Chondrocyte (in vitro differentiated cells): ENCODE results near the gene ISL2. TPM values are rescaled to one million over a fixed set of nuclear protein-coding genes. Genes with fewer than 3 reads are reported as not detected.

Experiments
- DNase-seq: peaks from one replicate; pipeline ENCODE4 v3.0.0; 2021; ENCODE audit warnings: mixed read lengths, low spot score
- H3K27ac Mint-ChIP-seq: one replicate; pipeline ENCODE4 v1.8.0; 2021; ENCODE audit warnings: mild to moderate bottlenecking, moderate library complexity, mixed read lengths; ENCODE audit not compliant: unreplicated experiment
- H3K27me3 Mint-ChIP-seq: 2 replicates; pipeline ENCODE4 v1.8.0; 2021; ENCODE audit warnings: low read depth, mixed read lengths
- H3K36me3 Mint-ChIP-seq: 2 replicates; pipeline ENCODE4 v1.8.0; 2021; ENCODE audit warnings: low read depth, mixed read lengths
- H3K4me1 Mint-ChIP-seq: 2 replicates; pipeline ENCODE4 v1.8.0; 2021; ENCODE audit warnings: low read depth, mild to moderate bottlenecking, mixed read lengths
- H3K4me3 Mint-ChIP-seq: one replicate; pipeline ENCODE4 v1.8.0; 2021; ENCODE audit warnings: mild to moderate bottlenecking, moderate library complexity, mixed read lengths; ENCODE audit not compliant: unreplicated experiment
- H3K9me3 Mint-ChIP-seq: 2 replicates; pipeline ENCODE4 v1.8.0; 2021; ENCODE audit warnings: low read depth, mixed read lengths
- CTCF ChIP-seq: fragments of 200-600 bp; sonication (generic); IDR thresholded peaks from 2 replicates; pipeline ENCODE4 v1.5.0; 2021; ENCODE audit warnings: antibody characterized with exemption, mild to moderate bottlenecking, moderate library complexity
- total RNA-seq: library from RNA; stranded (reverse); gene quantifications from 3 replicates; pipeline ENCODE4 v1.2.1, GENCODE V29; 2021

The ISL2 gene
- total RNA-seq, 1 donor from 2014 or later = not detected

GRCh38 chr15:76376029-76376428 lies 39.5 kb downstream of the ISL2 start:
- Mint-ChIP-seq H3K4me1 (no peaks in the 10 kb centered on the region), H3K36me3 (peaks cover 11% of the 10 kb centered on the region), H3K9me3 (no peaks in the 10 kb centered on the region), H3K27ac (no peak overlapping the region), H3K27me3 (no peaks in the 10 kb centered on the region), H3K4me3 (no peak overlapping the region)
- no peak for DNase-seq
- TF ChIP-seq CTCF = no peak

DNA sequence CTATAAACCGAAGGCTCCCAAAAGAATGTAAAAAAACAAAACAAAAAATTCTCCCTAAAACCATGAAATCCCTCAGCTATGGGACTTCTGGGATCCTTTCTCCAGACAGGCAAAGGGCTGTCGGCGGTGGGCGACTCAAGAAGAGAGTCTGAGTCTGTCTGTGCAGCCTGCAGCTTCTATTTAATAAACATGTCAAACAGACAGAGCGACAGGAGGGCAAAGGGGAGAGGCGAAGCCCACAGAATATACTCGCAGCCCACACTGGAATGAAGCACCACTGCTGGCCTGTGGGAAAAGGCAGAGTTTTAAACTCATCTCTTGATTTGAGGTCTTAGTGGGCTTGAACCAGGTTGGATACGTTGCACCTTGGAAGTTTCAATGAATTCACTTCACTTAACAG lies 40.2 kb downstream of the ISL2 start:
- H3K27ac Mint-ChIP-seq = no peak overlapping the region
- no peaks in the 10 kb centered on the region for H3K4me1 Mint-ChIP-seq
- TF ChIP-seq CTCF = no peak
- H3K4me3 Mint-ChIP-seq = no peak overlapping the region
- H3K9me3 Mint-ChIP-seq = no peaks in the 10 kb centered on the region
- DNase-seq = no peak
- peaks cover 11% of the 10 kb centered on the region for H3K36me3 Mint-ChIP-seq
- no peaks in the 10 kb centered on the region for H3K27me3 Mint-ChIP-seq

DNA sequence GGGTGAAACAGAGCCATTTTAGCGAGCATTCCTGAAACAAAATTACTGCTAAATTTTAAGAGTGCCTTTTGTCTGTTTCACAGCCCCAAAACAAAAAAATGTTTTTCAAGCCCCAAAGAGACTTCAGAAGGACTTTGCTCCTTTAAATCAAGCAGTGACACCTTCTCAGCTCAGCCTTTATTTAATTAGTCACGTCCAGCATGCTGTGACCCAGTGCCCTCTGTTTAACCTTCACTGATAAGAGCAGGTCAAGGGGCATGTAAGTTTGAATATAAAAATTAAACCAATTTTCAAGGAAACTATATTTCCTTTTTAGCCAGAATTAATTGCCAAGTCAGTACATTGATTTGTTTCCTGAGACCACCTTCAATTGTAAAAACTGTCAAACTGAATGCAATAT lies 40.6 kb downstream of the ISL2 start:
- no peaks in the 10 kb centered on the region for H3K4me1 Mint-ChIP-seq

GRCh38 chr15:76377751-76378150 lies 41.2 kb downstream of the ISL2 start:
- no peak overlapping the region for H3K27ac Mint-ChIP-seq

More for the DNA sequence above, 40.6 kb downstream of the ISL2 start:
- Mint-ChIP-seq H3K9me3 (no peaks in the 10 kb centered on the region), H3K36me3 (peaks cover 7% of the 10 kb centered on the region), H3K27me3 (no peaks in the 10 kb centered on the region), H3K4me3 (no peak overlapping the region), H3K27ac (no peak overlapping the region)
- no peak for DNase-seq
- TF ChIP-seq CTCF = no peak

DNA sequence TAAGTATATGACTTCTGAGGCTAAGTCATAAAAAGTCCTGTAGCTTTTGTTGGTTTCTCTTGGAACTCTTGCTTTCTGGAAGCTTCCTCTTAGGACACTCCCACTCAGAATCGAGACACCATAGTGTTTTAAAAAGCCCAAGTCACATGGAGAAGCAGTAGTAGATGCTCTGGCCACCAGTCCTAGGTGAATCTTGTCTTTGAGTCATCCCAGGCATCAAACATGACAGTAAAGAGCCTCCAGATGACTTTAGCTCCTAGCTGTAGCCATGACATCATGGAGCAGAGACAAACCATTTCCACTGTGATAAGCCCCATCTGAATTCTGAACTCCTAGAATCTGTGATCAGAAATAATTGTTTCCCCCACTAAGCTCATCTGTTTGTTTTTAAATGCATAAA lies 42.1 kb downstream of the ISL2 start:
- Mint-ChIP-seq H3K9me3 (no peaks in the 10 kb centered on the region), H3K36me3 (peaks cover 4% of the 10 kb centered on the region), H3K27me3 (no peaks in the 10 kb centered on the region), H3K4me1 (no peaks in the 10 kb centered on the region), H3K4me3 (no peak overlapping the region), H3K27ac (no peak overlapping the region)
- DNase-seq = no peak
- no peak for TF ChIP-seq CTCF

More at GRCh38 chr15:76377751-76378150, 41.2 kb downstream of the ISL2 start:
- DNase-seq = no peak
- Mint-ChIP-seq H3K27me3 (no peaks in the 10 kb centered on the region), H3K36me3 (peaks cover 4% of the 10 kb centered on the region), H3K4me3 (no peak overlapping the region), H3K4me1 (no peaks in the 10 kb centered on the region), H3K9me3 (no peaks in the 10 kb centered on the region)
- TF ChIP-seq CTCF = no peak
